AML-193 (cell line): ENCODE measurements around the gene PRKRIP1.
"Not testable (repeated sequence)": the region's sequence is repeated elsewhere in the genome, so short reads cannot be mapped to it uniquely, and the experiment has no call there.

Experiments used
- DNase-seq, 2 experiments: peaks; one replicate each; lab custom pipeline; 2025; lab: John Stamatoyannopoulos, UW

PRKRIP1 gene

GRCh38 chr7:102395873-102396709 lies at the start of gene PRKRIP1:
Gene PRKRIP1 (plus strand): TSS chr7:102396363. CDS start chr7:102396412, 49 bp downstream.
- peak; percentile 58 to 66 for DNase-seq

- DNase-seq: not testable (repeated sequence)
Observed at GRCh38 chr7:102346983-102347382, 49.2 kb upstream of the PRKRIP1 start.

- DNase-seq: not testable (repeated sequence)
Observed at GRCh38 chr7:102356344-102356743, 39.8 kb upstream of the PRKRIP1 start, which contains the start of gene SPDYE6. Gene SPDYE6 (minus strand): TSS chr7:102356444. CDS start chr7:102356023, 421 bp downstream.

GRCh38 chr7:102363549-102364393 lies 32.4 kb upstream of the PRKRIP1 start:
- DNase-seq: peak; percentile 92 to 94

GRCh38 chr7:102364394-102364886 lies 31.7 kb upstream of the PRKRIP1 start:
- not testable (repeated sequence) for DNase-seq

- DNase-seq: not testable (repeated sequence)
Observed at GRCh38 chr7:102365390-102365789, 30.8 kb upstream of the PRKRIP1 start.

GRCh38 chr7:102370038-102370437 lies 26.1 kb upstream of the PRKRIP1 start:
- DNase-seq: not testable (repeated sequence)

GRCh38 chr7:102372796-102373195 lies 23.4 kb upstream of the PRKRIP1 start:
- DNase-seq: not testable (repeated sequence)

GRCh38 chr7:102376964-102377466 lies 19.1 kb upstream of the PRKRIP1 start:
- no peak for DNase-seq

GRCh38 chr7:102380837-102381236 lies 15.3 kb upstream of the PRKRIP1 start:
- not testable (repeated sequence) for DNase-seq

GRCh38 chr7:102381696-102382425 lies 14.3 kb upstream of the PRKRIP1 start:
- DNase-seq: not testable (repeated sequence)

GRCh38 chr7:102387064-102387463 lies 9.1 kb upstream of the PRKRIP1 start:
- no peak for DNase-seq

GRCh38 chr7:102389810-102390209 lies 6.4 kb upstream of the PRKRIP1 start:
- no peak for DNase-seq

- peak; percentile 46 to 54 for DNase-seq
Observed at GRCh38 chr7:102390697-102391484, 5.3 kb upstream of the PRKRIP1 start.

- DNase-seq: no peak
Observed at GRCh38 chr7:102392330-102392729, 3.8 kb upstream of the PRKRIP1 start.

- DNase-seq: no peak
Observed at GRCh38 chr7:102393467-102393866, 2.7 kb upstream of the PRKRIP1 start.

- no peak for DNase-seq
Observed at GRCh38 chr7:102395592-102395872, 631 bp upstream of the PRKRIP1 start.

GRCh38 chr7:102396710-102397019 lies 502 bp downstream of the PRKRIP1 start:
- no peak for DNase-seq

- no peak for DNase-seq
Observed at GRCh38 chr7:102398543-102398942, 2.4 kb downstream of the PRKRIP1 start.

- no peak for DNase-seq
Observed at GRCh38 chr7:102400360-102400759, 4.2 kb downstream of the PRKRIP1 start.

- DNase-seq: no peak
Observed at GRCh38 chr7:102403563-102403962, 7.4 kb downstream of the PRKRIP1 start.
